Transverse colon (tissue), 3 donors: ENCODE data around the gene GNAI1.

Experiments used
- EP300 ChIP-seq: sonication (generic); formaldehyde crosslinking; IDR thresholded peaks from one replicate; pipeline ENCODE4 v1.6.1; 2017; ENCODE audit warnings: antibody characterized with exemption, low read depth
- POLR2AphosphoS5 ChIP-seq, 3 donors: sonication (generic); formaldehyde crosslinking; IDR thresholded peaks; one replicate each; pipeline ENCODE4 v1.6.1; 2016; ENCODE audit warnings: antibody characterized with exemption in 3 of 3

- no peak for TF ChIP-seq POLR2AphosphoS5 (IDR thresholded peaks at IDR 0.05)
- no peak for TF ChIP-seq EP300
These were observed 11.3 kb downstream of the GNAI1 start for GRCh38 chr7:80145780-80146422.
